ENCODE measurements around the gene ZBTB7C. TPM values are rescaled to one million over a fixed set of nuclear protein-coding genes. Genes with fewer than 3 reads are reported as not detected.
"Not testable (repeated sequence)": the region's sequence is repeated elsewhere in the genome, so short reads cannot be mapped to it uniquely, and the experiment has no call there.

Gene ZBTB7C
- total and polyA plus RNA-seq, 9 donors = 1.5 to 26.6 (median 15.7) TPM

DNA sequence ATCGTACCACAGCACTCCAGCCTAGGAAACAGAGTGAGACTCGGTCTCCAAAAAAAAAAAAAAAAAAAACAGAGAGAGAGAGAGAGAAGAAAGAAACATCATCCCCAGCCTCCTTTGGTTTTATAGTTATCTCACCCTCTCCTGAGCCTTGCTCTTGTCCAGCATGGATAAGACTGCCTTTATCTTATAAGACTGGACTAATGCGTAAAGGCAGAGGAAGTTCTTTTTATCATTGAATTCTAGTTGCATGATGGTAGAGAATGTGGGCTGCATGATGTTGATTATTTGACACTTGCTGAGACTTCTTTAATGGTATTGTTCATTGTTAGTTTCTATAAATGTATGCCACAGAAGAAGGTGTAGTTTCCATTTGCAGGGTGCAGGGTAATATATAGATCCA, 124.4 kb downstream of the ZBTB7C start:
- Histone ChIP-seq H3K27me3 (no peaks in the 10 kb centered on the region), H3K36me3 (no peaks in the 10 kb centered on the region), H3K4me3 (no peak overlapping the region), H3K9me3 (no peaks in the 10 kb centered on the region), H3K27ac (no peak overlapping the region), H3K4me1 (ENCODE audit: insufficient read depth) (no peaks in the 10 kb centered on the region)
- 97 to 98% (median 97%) methylated on average over 3 of the region's 3 CpGs for WGBS, 3 donors
- no peak for DNase-seq
- intact Hi-C loops (cut with DNase I) = no loop called here
- TF ChIP-seq EP300 (IDR thresholded peaks at IDR 0.05) (no peak), POLR2A (IDR thresholded peaks at IDR 0.05) (no peak)
- TF ChIP-seq, protein P1, sequence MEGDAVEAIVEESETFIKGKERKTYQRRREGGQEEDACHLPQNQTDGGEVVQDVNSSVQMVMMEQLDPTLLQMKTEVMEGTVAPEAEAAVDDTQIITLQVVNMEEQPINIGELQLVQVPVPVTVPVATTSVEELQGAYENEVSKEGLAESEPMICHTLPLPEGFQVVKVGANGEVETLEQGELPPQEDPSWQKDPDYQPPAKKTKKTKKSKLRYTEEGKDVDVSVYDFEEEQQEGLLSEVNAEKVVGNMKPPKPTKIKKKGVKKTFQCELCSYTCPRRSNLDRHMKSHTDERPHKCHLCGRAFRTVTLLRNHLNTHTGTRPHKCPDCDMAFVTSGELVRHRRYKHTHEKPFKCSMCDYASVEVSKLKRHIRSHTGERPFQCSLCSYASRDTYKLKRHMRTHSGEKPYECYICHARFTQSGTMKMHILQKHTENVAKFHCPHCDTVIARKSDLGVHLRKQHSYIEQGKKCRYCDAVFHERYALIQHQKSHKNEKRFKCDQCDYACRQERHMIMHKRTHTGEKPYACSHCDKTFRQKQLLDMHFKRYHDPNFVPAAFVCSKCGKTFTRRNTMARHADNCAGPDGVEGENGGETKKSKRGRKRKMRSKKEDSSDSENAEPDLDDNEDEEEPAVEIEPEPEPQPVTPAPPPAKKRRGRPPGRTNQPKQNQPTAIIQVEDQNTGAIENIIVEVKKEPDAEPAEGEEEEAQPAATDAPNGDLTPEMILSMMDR (IDR thresholded peaks at IDR 0.05) = no peak

- H3K27me3 ChIP-seq; H3K4me3 ChIP-seq; intact Hi-C loops (cut with DNase I); H3K36me3 ChIP-seq; H3K4me1 ChIP-seq (ENCODE audit: insufficient read depth); H3K27ac ChIP-seq; H3K9me3 ChIP-seq; DNase-seq: not testable (repeated sequence)
- 93 to 95% (median 93%) methylated on average over 5 of the region's 5 CpGs for WGBS, 3 donors
These were observed 125.2 kb downstream of the ZBTB7C start for GRCh38 chr18:48284011-48284410.

DNA sequence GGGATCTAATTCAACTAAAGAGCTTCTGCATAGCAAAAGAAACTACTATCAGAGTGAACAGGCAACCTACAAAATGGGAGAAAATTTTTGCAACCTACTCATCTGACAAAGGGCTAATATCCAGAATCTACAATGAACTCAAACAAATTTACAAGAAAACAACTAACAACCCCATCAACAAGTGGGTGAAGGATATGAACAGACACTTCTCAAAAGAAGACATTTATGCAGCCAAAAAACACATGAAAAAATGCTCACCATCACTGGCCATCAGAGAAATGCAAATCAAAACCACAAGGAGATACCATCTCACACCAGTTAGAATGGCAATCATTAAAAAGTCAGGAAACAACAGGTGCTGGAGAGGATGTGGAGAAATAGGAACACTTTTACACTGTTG, 127.7 kb downstream of the ZBTB7C start:
- H3K9me3 ChIP-seq; H3K27me3 ChIP-seq; H3K4me3 ChIP-seq; H3K36me3 ChIP-seq; H3K27ac ChIP-seq; intact Hi-C loops (cut with DNase I); H3K4me1 ChIP-seq (ENCODE audit: insufficient read depth); DNase-seq: not testable (repeated sequence)

DNA sequence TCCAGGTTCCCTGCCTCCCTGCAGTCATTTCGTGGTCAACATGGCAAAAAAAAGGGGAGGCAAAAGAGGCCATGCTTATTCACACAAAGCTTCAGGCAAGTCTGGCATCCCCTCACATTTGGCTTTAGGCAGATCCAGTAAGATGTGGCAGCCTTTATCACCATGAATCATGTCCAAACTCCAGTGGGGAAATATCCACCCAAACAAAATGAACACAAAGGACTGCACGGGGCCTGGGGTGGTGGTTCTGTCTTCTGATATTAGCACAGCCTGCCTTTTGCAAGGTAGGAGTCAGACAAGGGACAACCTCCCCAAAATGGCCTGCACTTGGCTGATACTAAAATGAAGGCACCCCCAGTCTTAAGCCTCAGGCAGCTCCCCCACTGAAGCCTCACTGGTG, 129.9 kb downstream of the ZBTB7C start:
- H3K4me3 ChIP-seq = no peak overlapping the region
- intact Hi-C loops (cut with DNase I) = no loop called here
- no peaks in the 10 kb centered on the region for H3K9me3 ChIP-seq
- H3K36me3 ChIP-seq = no peaks in the 10 kb centered on the region
- TF ChIP-seq POLR2A (IDR thresholded peaks at IDR 0.05) (no peak), EP300 (IDR thresholded peaks at IDR 0.05) (no peak)
- TF ChIP-seq, protein P1 (IDR thresholded peaks at IDR 0.05) = no peak
- no peak for DNase-seq
- H3K27ac ChIP-seq = no peak overlapping the region
- no peaks in the 10 kb centered on the region for H3K27me3 ChIP-seq
- WGBS, 3 donors = 58 to 87% (median 67%) methylated on average over 2 of the region's 2 CpGs
- no peaks in the 10 kb centered on the region for H3K4me1 ChIP-seq (ENCODE audit: insufficient read depth)

- DNase-seq = no peak
- Histone ChIP-seq H3K4me3 (no peak overlapping the region), H3K27me3 (no peaks in the 10 kb centered on the region), H3K36me3 (no peaks in the 10 kb centered on the region), H3K9me3 (no peaks in the 10 kb centered on the region), H3K4me1 (ENCODE audit: insufficient read depth) (no peaks in the 10 kb centered on the region), H3K27ac (no peak overlapping the region)
- intact Hi-C loops (cut with DNase I) = no loop called here
- TF ChIP-seq, protein P1 (IDR thresholded peaks at IDR 0.05) = no peak
- no peak for TF ChIP-seq POLR2A (IDR thresholded peaks at IDR 0.05)
- 82 to 87% (median 86%) methylated on average over 2 of the region's 2 CpGs for WGBS, 3 donors
These were observed 131.1 kb downstream of the ZBTB7C start for GRCh38 chr18:48278081-48278480.

DNA sequence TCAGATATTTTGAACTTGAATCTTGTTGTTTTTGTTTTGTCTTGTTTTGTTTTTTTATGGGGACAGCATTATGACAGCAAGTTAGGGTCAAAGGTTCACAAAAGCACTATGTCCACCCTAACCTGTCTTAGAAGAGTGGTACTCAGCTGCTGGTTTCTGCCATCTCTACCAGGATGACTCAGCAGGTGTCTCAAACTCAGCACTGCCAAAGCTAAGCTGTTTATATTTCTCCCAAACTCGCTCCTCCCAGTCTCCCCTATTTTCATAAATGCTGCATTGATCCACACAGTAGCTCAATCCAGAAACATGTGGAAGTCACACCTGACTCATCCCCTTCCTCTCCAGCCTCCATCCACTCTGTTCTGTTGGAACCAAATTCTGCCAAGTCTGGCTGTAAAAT, 134.9 kb downstream of the ZBTB7C start:
- H3K27me3 ChIP-seq = no peaks in the 10 kb centered on the region
- H3K36me3 ChIP-seq = no peaks in the 10 kb centered on the region
- 38 to 50% (median 46%) methylated on average over 1 of the region's 1 CpG for WGBS, 3 donors
- no peak overlapping the region for H3K27ac ChIP-seq
- H3K9me3 ChIP-seq = no peaks in the 10 kb centered on the region
- no peak for TF ChIP-seq POLR2A (IDR thresholded peaks at IDR 0.05)
- TF ChIP-seq EP300 (IDR thresholded peaks at IDR 0.05) = no peak
- TF ChIP-seq, protein P1 (IDR thresholded peaks at IDR 0.05) = no peak
- H3K4me3 ChIP-seq = no peak overlapping the region
- DNase-seq = no peak
- intact Hi-C loops (cut with DNase I) = no loop called here
- H3K4me1 ChIP-seq (ENCODE audit: insufficient read depth) = no peaks in the 10 kb centered on the region
